ENCODE data around the gene INTS11.

Gene INTS11

DNA sequence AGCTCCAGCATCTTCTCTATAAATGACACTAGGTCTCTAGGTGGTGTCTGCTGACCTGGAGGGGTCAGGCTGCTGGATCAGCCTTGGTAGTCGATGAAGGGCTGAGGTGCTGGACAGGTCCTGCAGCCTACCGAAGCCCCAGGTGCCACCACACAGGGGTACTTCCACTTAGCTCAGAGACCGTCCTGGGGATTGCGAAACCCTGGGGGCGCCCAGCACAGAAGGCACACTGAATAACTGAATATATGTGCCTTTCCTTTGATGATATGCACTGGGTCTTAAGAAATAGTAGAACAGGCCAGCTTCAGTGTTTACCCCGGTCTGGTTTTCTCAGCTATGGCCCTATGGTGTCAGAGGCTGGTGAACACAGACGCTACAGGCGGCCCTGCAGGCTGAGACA, 61.7 kb downstream of the INTS11 start:
- DNase-seq (ENCODE audit: low read depth) = no peak

- no peak for DNase-seq (ENCODE audit: low read depth)
These were observed 62.4 kb downstream of the INTS11 start for GRCh38 chr1:1262071-1262470.
